ENCODE data around the gene PPP4R3A.

GRCh38 chr14:91416744-91417119 lies 93.4 kb downstream of the PPP4R3A start:
- TF ChIP-seq EZH2 (IDR thresholded peaks at IDR 0.05) (no peak), CTCF (IDR thresholded peaks at IDR 0.05) (no peak), EZH2phosphoT487 (IDR thresholded peaks at IDR 0.05) (no peak)

Data from neural progenitor cell (in vitro differentiated cells).